ENCODE data around the gene LAD1. TPM values are rescaled to one million over a fixed set of nuclear protein-coding genes. Genes with fewer than 3 reads are reported as not detected.

The LAD1 gene
- total RNA-seq, 8 experiments from 2014 or later = 0.09 to 0.66 (median 0.16) TPM; not detected in 2

- in situ Hi-C loops (cut with MboI; ENCODE audit: low pct_unique_long_range_greater_than_20kb in 2 of 9, low sequenced_read_pairs in 9 of 9, unreplicated experiment in 9 of 9) = no loop called here
- H3K27ac ChIP-seq = no peak overlapping the region
- peaks cover 0 to 7% of the 10 kb centered on the region in 2 donors for H3K4me1 ChIP-seq (replicated peaks in 1 of 2)
- 0 to 89% (median 10%) methylated on average over 1 to 3 of the region's 6 CpGs; no CpG with 5 or more reads in 6 of the 10 experiments for WGBS, 10 experiments
- ATAC-seq (replicated peaks in 6 of 8) = peak; percentile 46 to 91 (median 58)
- no peak overlapping the region for H3K4me3 ChIP-seq
Measured at GRCh38 chr1:201348211-201348566, 50.9 kb downstream of the LAD1 start.

GRCh38 chr1:201347498-201348210, 51.5 kb downstream of the LAD1 start:
- no peak for ATAC-seq (replicated peaks in 6 of 8)
- Histone ChIP-seq H3K4me1 (replicated peaks in 1 of 2) (peaks cover 0 to 7% of the 10 kb centered on the region in 2 donors), H3K4me3 (no peak overlapping the region), H3K27ac (no peak overlapping the region)
- WGBS, 10 experiments = 0 to 72% (median 52%) methylated on average over 1 to 3 of the region's 7 CpGs; no CpG with 5 or more reads in 2 of the 10 experiments
- in situ Hi-C loops (cut with MboI; ENCODE audit: low pct_unique_long_range_greater_than_20kb in 2 of 9, low sequenced_read_pairs in 9 of 9, unreplicated experiment in 9 of 9) = no loop called here

DNA sequence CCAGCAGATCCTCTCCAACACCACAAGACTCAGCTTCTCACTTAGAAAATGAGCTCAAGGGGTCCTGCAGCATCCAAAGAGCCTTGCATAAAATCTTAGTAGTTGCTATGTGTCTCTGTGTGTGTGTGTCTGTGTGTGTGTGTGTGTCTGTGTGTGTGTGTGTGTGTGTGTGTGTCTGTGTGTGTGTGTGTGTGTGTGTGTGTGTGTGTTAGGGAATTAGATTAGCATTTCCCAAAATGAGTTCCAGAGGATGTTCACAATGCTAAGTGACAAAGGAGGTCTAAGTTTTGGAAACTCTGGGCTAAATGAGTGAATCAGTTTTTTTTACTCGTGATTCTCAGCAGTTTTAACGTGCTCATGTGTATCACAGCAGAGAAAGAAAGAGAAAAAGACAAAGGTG, 52.1 kb downstream of the LAD1 start:
- 0 to 70% (median 23%) methylated on average over 1 to 2 of the region's 2 CpGs; no CpG with 5 or more reads in 3 of the 10 experiments for WGBS, 10 experiments
- Histone ChIP-seq H3K4me1 (replicated peaks in 1 of 2) (peaks cover 0 to 7% of the 10 kb centered on the region in 2 donors), H3K27ac (no peak overlapping the region), H3K4me3 (no peak overlapping the region)
- ATAC-seq (replicated peaks in 6 of 8) = no peak
- in situ Hi-C loops (cut with MboI; ENCODE audit: low pct_unique_long_range_greater_than_20kb in 2 of 9, low sequenced_read_pairs in 9 of 9, unreplicated experiment in 9 of 9) = no loop called here

GRCh38 chr1:201346337-201346939, 52.7 kb downstream of the LAD1 start:
- peak in 4 of 8 experiments; percentile 39 to 82 (median 79) for ATAC-seq (replicated peaks in 6 of 8)
- no peak overlapping the region for H3K27ac ChIP-seq
- peaks cover 0 to 7% of the 10 kb centered on the region in 2 donors for H3K4me1 ChIP-seq (replicated peaks in 1 of 2)
- WGBS, 10 experiments = 0 to 100% (median 27%) methylated on average over 1 to 3 of the region's 5 CpGs; no CpG with 5 or more reads in 2 of the 10 experiments
- H3K4me3 ChIP-seq = no peak overlapping the region
- in situ Hi-C loops (cut with MboI; ENCODE audit: low pct_unique_long_range_greater_than_20kb in 2 of 9, low sequenced_read_pairs in 9 of 9, unreplicated experiment in 9 of 9) = no loop called here

GRCh38 chr1:201345081-201345355, 54.1 kb downstream of the LAD1 start:
- in situ Hi-C loops (cut with MboI; ENCODE audit: low pct_unique_long_range_greater_than_20kb in 2 of 9, low sequenced_read_pairs in 9 of 9, unreplicated experiment in 9 of 9) = no loop called here
- ATAC-seq (replicated peaks in 6 of 8) = no peak
- peaks cover 0 to 7% of the 10 kb centered on the region in 2 donors for H3K4me1 ChIP-seq (replicated peaks in 1 of 2)
- 60 to 100% (median 82%) methylated on average over 1 to 5 of the region's 5 CpGs; no CpG with 5 or more reads in 4 of the 10 experiments for WGBS, 10 experiments
- H3K4me3 ChIP-seq = no peak overlapping the region
- no peak overlapping the region for H3K27ac ChIP-seq

GRCh38 chr1:201344206-201345080, 54.7 kb downstream of the LAD1 start:
- Histone ChIP-seq H3K27ac (no peak overlapping the region), H3K4me1 (replicated peaks in 1 of 2) (peaks cover 0 to 6% of the 10 kb centered on the region in 2 donors), H3K4me3 (no peak overlapping the region)
- WGBS, 10 experiments = 30 to 80% (median 58%) methylated on average over 2 to 6 of the region's 7 CpGs; no CpG with 5 or more reads in 2 of the 10 experiments
- in situ Hi-C loops (cut with MboI; ENCODE audit: low pct_unique_long_range_greater_than_20kb in 2 of 9, low sequenced_read_pairs in 9 of 9, unreplicated experiment in 9 of 9) = no loop called here
- ATAC-seq (replicated peaks in 6 of 8) = peak in 6 of 8 experiments; percentile 42 to 66 (median 56)

- in situ Hi-C loops (cut with MboI; ENCODE audit: low pct_unique_long_range_greater_than_20kb in 2 of 9, low sequenced_read_pairs in 9 of 9, unreplicated experiment in 9 of 9) = no loop called here
- no peaks in the 10 kb centered on the region for H3K4me1 ChIP-seq (replicated peaks in 1 of 2)
- no peak for ATAC-seq (replicated peaks in 6 of 8)
- 29 to 86% (median 56%) methylated on average over 1 of the region's 1 CpG; no CpG with 5 or more reads in 1 of the 10 experiments for WGBS, 10 experiments
- H3K27ac ChIP-seq = no peak overlapping the region
- H3K4me3 ChIP-seq = no peak overlapping the region
Measured at GRCh38 chr1:201341377-201341776, 57.7 kb downstream of the LAD1 start.

DNA sequence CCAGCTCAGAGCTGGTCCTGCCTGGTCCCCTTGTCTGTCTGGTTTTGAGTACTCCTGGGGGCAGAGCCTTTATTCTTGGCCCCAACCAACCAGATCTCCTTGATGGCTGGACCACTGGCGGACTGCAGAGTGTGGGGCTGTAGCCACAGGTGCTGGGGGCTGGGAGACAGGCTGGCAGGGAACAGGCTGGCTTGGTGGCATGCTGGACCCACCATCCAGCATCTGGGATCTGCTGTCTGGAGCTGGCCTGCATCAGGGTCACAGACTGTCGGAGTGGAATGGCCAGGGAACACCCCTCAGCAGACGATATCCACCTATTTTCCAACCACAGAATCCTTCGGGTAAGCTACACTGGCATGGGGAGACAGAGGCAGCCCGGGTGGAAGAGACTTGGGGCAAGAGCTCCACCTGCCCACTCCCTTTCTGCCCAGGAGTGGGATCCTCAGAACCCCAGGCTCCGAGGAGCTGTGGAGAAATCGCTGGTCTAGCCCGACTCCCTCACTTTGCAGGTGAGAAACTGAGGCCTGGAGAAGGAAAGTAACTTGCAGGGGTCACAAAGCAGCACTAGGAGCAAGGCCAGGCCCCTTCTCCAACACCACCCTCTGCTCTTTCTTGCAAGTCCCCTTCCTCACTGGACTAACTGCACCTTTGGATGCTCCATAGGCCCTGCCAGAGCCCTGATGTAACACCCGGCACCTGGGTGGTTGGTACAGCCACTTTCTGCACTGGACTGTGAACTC, 62.2 kb downstream of the LAD1 start:
- ATAC-seq (replicated peaks in 6 of 8) = no peak
- in situ Hi-C loops (cut with MboI; ENCODE audit: low pct_unique_long_range_greater_than_20kb in 2 of 9, low sequenced_read_pairs in 9 of 9, unreplicated experiment in 9 of 9) = no loop called here

DNA sequence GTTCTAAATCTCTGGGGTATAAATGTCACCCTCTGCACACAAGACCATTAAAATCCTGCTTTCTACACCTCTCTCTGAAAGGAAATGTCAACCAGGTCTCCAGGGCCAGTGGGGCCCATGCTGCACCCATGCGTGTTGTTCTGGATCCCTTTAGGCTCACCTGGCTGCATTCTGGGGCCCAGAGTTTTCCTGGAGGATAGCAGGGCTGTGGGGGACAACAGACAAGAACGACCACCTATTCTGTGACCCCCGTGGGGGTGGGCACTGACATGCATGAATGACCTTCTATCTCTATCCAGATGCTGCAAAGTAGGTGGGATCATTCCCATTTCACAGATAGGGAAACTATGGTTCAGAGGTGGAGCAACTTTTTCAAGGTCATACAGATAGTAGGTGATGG, 63.2 kb downstream of the LAD1 start:
- 48 to 100% (median 70%) methylated on average over 1 to 2 of the region's 3 CpGs; no CpG with 5 or more reads in 5 of the 10 experiments for WGBS, 10 experiments
- Histone ChIP-seq H3K27ac (no peak overlapping the region), H3K4me3 (no peak overlapping the region), H3K4me1 (replicated peaks in 1 of 2) (no peaks in the 10 kb centered on the region)
- in situ Hi-C loops (cut with MboI; ENCODE audit: low pct_unique_long_range_greater_than_20kb in 2 of 9, low sequenced_read_pairs in 9 of 9, unreplicated experiment in 9 of 9) = no loop called here
- no peak for ATAC-seq (replicated peaks in 6 of 8)

More for the DNA sequence above, 62.2 kb downstream of the LAD1 start:
- 78 to 100% (median 82%) methylated on average over 1 to 7 of the region's 9 CpGs; no CpG with 5 or more reads in 4 of the 10 experiments for WGBS, 10 experiments
- Histone ChIP-seq H3K27ac (no peak overlapping the region), H3K4me3 (no peak overlapping the region), H3K4me1 (replicated peaks in 1 of 2) (no peaks in the 10 kb centered on the region)

- WGBS, 10 experiments = 60 to 89% (median 83%) methylated on average over 1 to 10 of the region's 10 CpGs; no CpG with 5 or more reads in 1 of the 10 experiments
- peak in 2 of 8 experiments; percentile 66 to 76 for ATAC-seq (replicated peaks in 6 of 8)
- Histone ChIP-seq H3K4me3 (no peak overlapping the region), H3K27ac (no peak overlapping the region), H3K4me1 (replicated peaks in 1 of 2) (no peaks in the 10 kb centered on the region)
- in situ Hi-C loops (cut with MboI; ENCODE audit: low pct_unique_long_range_greater_than_20kb in 2 of 9, low sequenced_read_pairs in 9 of 9, unreplicated experiment in 9 of 9) = no loop called here
Measured at GRCh38 chr1:201335174-201335870, 63.8 kb downstream of the LAD1 start.

DNA sequence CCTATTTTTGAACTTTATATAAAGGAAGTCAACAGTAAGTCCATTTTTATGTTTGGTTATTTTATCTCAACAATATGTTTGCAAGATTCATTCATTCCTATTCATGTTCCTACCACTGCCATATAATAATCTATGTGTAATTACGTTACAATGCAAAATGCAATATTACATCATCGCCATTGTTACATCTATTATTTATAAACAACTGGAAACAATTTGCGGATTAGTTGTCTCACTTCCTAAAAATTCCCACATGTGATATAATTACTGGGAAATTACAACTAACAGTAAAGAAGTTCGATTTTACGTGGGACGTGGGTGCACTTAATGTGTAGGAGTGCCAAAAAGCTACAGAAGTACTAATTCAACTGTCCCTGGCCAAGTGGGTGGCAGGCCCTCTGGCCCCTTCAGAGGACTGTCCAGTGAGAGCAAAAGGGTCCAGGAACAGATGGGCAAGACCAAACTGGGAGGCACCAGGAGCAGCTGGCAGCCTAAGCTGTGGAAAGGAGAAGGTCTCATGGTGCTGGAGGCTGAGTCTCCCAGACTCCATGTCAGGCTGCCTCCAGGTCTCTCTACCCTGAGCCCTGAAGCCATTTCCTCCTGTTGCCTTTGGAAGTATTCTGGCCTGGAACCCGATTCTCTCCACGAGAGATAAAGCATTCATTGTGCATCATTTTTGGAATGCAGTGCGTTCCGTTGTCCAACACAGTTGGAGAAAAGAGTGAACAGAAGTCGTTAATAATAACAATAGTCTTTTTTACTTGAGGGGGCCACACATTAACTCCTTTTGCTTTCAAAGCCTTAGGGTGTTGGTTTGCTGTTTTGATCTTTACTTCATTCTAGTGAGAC, 64.6 kb downstream of the LAD1 start:
- in situ Hi-C loops (cut with MboI; ENCODE audit: low pct_unique_long_range_greater_than_20kb in 2 of 9, low sequenced_read_pairs in 9 of 9, unreplicated experiment in 9 of 9) = no loop called here
- H3K4me1 ChIP-seq (replicated peaks in 1 of 2) = no peaks in the 10 kb centered on the region
- H3K4me3 ChIP-seq = no peak overlapping the region
- H3K27ac ChIP-seq = no peak overlapping the region
- WGBS, 10 experiments = 0 to 100% (median 77%) methylated on average over 1 to 11 of the region's 11 CpGs
- ATAC-seq (replicated peaks in 6 of 8) = peak in 3 of 8 experiments; percentile 25 to 45 (median 41)
